Peyer's patch (tissue), 4 donors: ENCODE measurements around the gene TAMM41. TPM values are rescaled to one million over a fixed set of nuclear protein-coding genes. Genes with fewer than 3 reads are reported as not detected.
A peak's percentile ranks its signal among the peaks of the same experiment; 100 is the strongest.
"Not testable (repeated sequence)": the region's sequence is repeated elsewhere in the genome, so short reads cannot be mapped to it uniquely, and the experiment has no call there.

ENCODE experiments used
- DNase-seq, 3 donors: peaks; one replicate each; pipeline ENCODE4 v3.0.0-alpha.2; 2017 to 2019
- H3K27ac ChIP-seq, 4 donors: fragments of 200-600 bp; sonication (generic); one replicate each; pipeline ENCODE4 v1.5.1; 2016 to 2019
- H3K27me3 ChIP-seq, 2 donors: fragments of 200-600 bp; sonication (generic); one replicate each; pipeline ENCODE4 v1.5.1; 2019
- H3K36me3 ChIP-seq, 3 donors: fragments of 200-600 bp; sonication (generic); one replicate each; pipeline ENCODE4 v1.5.1; 2016 to 2019
- H3K4me1 ChIP-seq, 4 donors: fragments of 200-600 bp; sonication (generic); one replicate each; pipeline ENCODE4 v1.5.1; 2016 to 2019
- H3K4me3 ChIP-seq, 4 donors: fragments of 200-600 bp; sonication (generic); 1 replicate in 3 of 4; 2 replicates in 1 of 4; pipeline ENCODE4 v1.5.1; 2016 to 2019; ENCODE audit warnings: mild to moderate bottlenecking in 1 of 4
- H3K9me3 ChIP-seq, 4 donors: fragments of 200-600 bp; sonication (generic); one replicate each; pipeline ENCODE4 v1.5.1; 2016 to 2019; ENCODE audit warnings: mild to moderate bottlenecking in 1 of 4
- CTCF ChIP-seq, 6 experiments: fragments of 450-650 bp in 4 of 6; fragments of 200-600 bp in 2 of 6; sonication (generic) in 1 of 6; IDR thresholded peaks; one replicate each; pipeline ENCODE4 v1.5.1; 2017 to 2019; ENCODE audit warnings: antibody characterized with exemption in 6 of 6, mild to moderate bottlenecking in 3 of 6, moderate library complexity in 1 of 6
- POLR2A ChIP-seq, 2 donors: fragments of 450-650 bp; IDR thresholded peaks; one replicate each; pipeline ENCODE4 v1.5.1; 2017; ENCODE audit warnings: antibody characterized with exemption in 2 of 2, mild to moderate bottlenecking in 2 of 2, moderate library complexity in 2 of 2
- total RNA-seq, 4 donors: library from RNA; depleted of rRNA; stranded (reverse); fragments of >200 nt; gene quantifications; one replicate each; pipeline ENCODE4 v1.1.0, GENCODE V29; 2016

TAMM41 gene
- total RNA-seq: 10 to 100 TPM in 3 of 4 donors, 1 to 10 TPM in 1; 9.1 to 56.9 (median 24.1) TPM

- H3K27me3 ChIP-seq: no peaks in the 10 kb centered on the region
- peak; percentile 55 to 71 for TF ChIP-seq POLR2A (IDR thresholded peaks at IDR 0.05)
- TF ChIP-seq CTCF (IDR thresholded peaks at IDR 0.05): peak; percentile 74 to 91 (median 86)
- peak within 1 kb of the TSS; percentile 83 to 91 (median 86) for H3K27ac ChIP-seq
- peaks cover 0 to 23% (median 0%) of the 10 kb centered on the region in 3 donors for H3K36me3 ChIP-seq
- H3K9me3 ChIP-seq: no peaks in the 10 kb centered on the region
- peak; percentile 90 to 96 (median 91) for DNase-seq
- peaks cover 0 to 22% (median 6%) of the 10 kb centered on the region in 4 donors for H3K4me1 ChIP-seq
- peak within 1 kb of the TSS; percentile 70 to 93 (median 82) for H3K4me3 ChIP-seq
Observed at GRCh38 chr3:11846281-11847266, at the start of gene TAMM41. TAMM41 (minus strand) TSS chr3:11846885; CDS start chr3:11846636, 249 bp downstream.

GRCh38 chr3:11878837-11879236 is 32.2 kb upstream of the TAMM41 start:
- no peak for DNase-seq
- TF ChIP-seq CTCF (IDR thresholded peaks at IDR 0.05): no peak
- no peak for TF ChIP-seq POLR2A (IDR thresholded peaks at IDR 0.05)
- H3K36me3 ChIP-seq: no peaks in the 10 kb centered on the region
- no peak overlapping the region for H3K4me3 ChIP-seq
- H3K27me3 ChIP-seq: no peaks in the 10 kb centered on the region
- no peaks in the 10 kb centered on the region for H3K4me1 ChIP-seq
- H3K9me3 ChIP-seq: no peaks in the 10 kb centered on the region
- H3K27ac ChIP-seq: no peak overlapping the region

- not testable (repeated sequence) for H3K4me3 ChIP-seq, H3K27ac ChIP-seq, H3K36me3 ChIP-seq, H3K27me3 ChIP-seq, H3K9me3 ChIP-seq, H3K4me1 ChIP-seq, DNase-seq
Observed at GRCh38 chr3:11874707-11875106, 28.0 kb upstream of the TAMM41 start.

GRCh38 chr3:11863739-11864138 is 17.1 kb upstream of the TAMM41 start:
- not testable (repeated sequence) for H3K27ac ChIP-seq

GRCh38 chr3:11862584-11862983 is 15.9 kb upstream of the TAMM41 start:
- H3K9me3 ChIP-seq, DNase-seq, H3K4me1 ChIP-seq, H3K4me3 ChIP-seq, H3K27me3 ChIP-seq, H3K36me3 ChIP-seq, H3K27ac ChIP-seq: not testable (repeated sequence)

More at GRCh38 chr3:11863739-11864138, 17.1 kb upstream of the TAMM41 start:
- H3K4me1 ChIP-seq, DNase-seq, H3K36me3 ChIP-seq, H3K27me3 ChIP-seq, H3K4me3 ChIP-seq, H3K9me3 ChIP-seq: not testable (repeated sequence)

- H3K36me3 ChIP-seq, H3K4me3 ChIP-seq, H3K9me3 ChIP-seq, H3K4me1 ChIP-seq, H3K27ac ChIP-seq, DNase-seq, H3K27me3 ChIP-seq: not testable (repeated sequence)
Observed at GRCh38 chr3:11862145-11862544, 15.5 kb upstream of the TAMM41 start.

GRCh38 chr3:11860213-11860612 is 13.5 kb upstream of the TAMM41 start:
- not testable (repeated sequence) for H3K27ac ChIP-seq, H3K4me1 ChIP-seq, H3K9me3 ChIP-seq, H3K27me3 ChIP-seq, DNase-seq, H3K4me3 ChIP-seq, H3K36me3 ChIP-seq

- H3K27ac ChIP-seq: no peak overlapping the region
- no peaks in the 10 kb centered on the region for H3K27me3 ChIP-seq
- DNase-seq: no peak
- no peak overlapping the region for H3K4me3 ChIP-seq
- TF ChIP-seq CTCF (IDR thresholded peaks at IDR 0.05): no peak
- TF ChIP-seq POLR2A (IDR thresholded peaks at IDR 0.05): no peak
- H3K4me1 ChIP-seq: no peaks in the 10 kb centered on the region
- H3K36me3 ChIP-seq: no peaks in the 10 kb centered on the region
- no peaks in the 10 kb centered on the region for H3K9me3 ChIP-seq
Observed at GRCh38 chr3:11853450-11853849, 6.8 kb upstream of the TAMM41 start.
